Measurements from ENCODE around the gene KIAA1217. TPM values are rescaled to one million over a fixed set of nuclear protein-coding genes. Genes with fewer than 3 reads are reported as not detected.
A peak's percentile ranks its signal among the peaks of the same experiment; 100 is the strongest.
"Not testable (repeated sequence)": the region's sequence is repeated elsewhere in the genome, so short reads cannot be mapped to it uniquely, and the experiment has no call there.

KIAA1217 gene
- total RNA-seq, 1 experiment from 2014 or later, result 48.3 TPM

- Mint-ChIP-seq H3K27me3 (ENCODE audit: insufficient read depth, unreplicated experiment) (no peaks in the 10 kb centered on the region), H3K27ac (ENCODE audit: low read depth, unreplicated experiment) (no peak overlapping the region), H3K4me1 (ENCODE audit: insufficient read depth, unreplicated experiment) (peaks cover 12% of the 10 kb centered on the region), H3K36me3 (ENCODE audit: insufficient read depth, unreplicated experiment) (peaks cover 72% of the 10 kb centered on the region), H3K9me3 (ENCODE audit: unreplicated experiment) (no peaks in the 10 kb centered on the region), H3K4me3 (ENCODE audit: unreplicated experiment) (no peak overlapping the region)
- intact Hi-C loops (cut with micrococcal nuclease), result no loop called here
- no peak for TF ChIP-seq CTCF (IDR thresholded peaks at IDR 0.05; ENCODE audit: unreplicated experiment)
- no peak for DNase-seq (ENCODE audit: unreplicated experiment)
- TSS peak; percentile 12 for BruUV-seq (replicated peaks)
- POLR2A ChIA-PET, result interaction anchor here (0.9 to 1.5 kb wide), 2 partner anchors 9 to 10 kb away, joined by 3 to 4 read pairs; no protein-coding TSS in a partner anchor
- CTCF ChIA-PET, result no interaction called here
These were observed 231.0 kb downstream of the KIAA1217 start for GRCh38 chr10:24439935-24440334.

DNA sequence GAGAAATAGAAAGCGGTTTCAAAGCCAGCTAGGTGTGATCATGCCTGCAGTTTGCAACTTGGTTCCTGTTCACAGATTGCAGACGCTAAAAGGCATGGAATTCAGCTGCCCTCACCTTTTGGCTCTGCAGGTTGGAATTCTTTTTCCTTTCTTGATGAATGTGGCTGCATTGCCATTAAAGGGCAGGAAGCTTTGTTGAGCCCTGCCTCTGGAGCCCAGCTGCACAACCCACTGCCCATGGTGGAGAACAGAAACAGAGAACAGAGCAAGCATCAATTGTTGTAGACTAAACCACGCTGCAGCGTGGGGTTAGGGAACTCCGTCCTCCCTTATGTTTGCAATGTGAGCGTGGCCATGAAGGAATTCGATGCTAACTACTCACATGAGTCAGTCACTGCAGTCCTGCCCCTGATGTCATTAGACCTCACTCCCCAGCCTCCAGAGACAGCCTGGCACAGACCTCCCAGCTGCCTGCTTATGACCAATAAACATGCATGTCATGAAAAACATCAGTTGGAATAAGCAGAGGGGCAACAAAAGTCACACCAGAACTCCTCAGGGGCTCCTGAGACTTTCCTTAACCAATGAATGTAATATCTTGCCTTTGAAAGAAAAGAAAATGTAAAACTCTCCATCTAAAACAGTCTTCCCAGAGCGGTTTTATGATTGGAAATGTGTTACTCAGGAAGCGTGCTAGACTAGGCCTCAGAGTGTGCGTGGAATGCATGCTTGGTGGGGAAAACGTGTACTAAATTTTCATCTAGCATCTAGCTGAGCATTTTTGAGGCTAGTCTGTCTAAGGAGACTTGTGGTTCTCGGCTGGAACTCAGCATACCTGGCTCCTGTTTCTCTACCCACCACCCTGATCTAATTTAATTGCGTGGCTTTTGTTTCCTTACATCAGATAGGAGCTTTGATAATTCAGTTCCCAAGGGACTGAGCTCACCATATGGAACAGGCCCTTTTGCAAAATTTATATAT lies 232.2 kb downstream of the KIAA1217 start:
- BruUV-seq (replicated peaks), result no TSS peak
- Mint-ChIP-seq H3K27ac (ENCODE audit: low read depth, unreplicated experiment) (no peak overlapping the region), H3K36me3 (ENCODE audit: insufficient read depth, unreplicated experiment) (peaks cover 61% of the 10 kb centered on the region), H3K9me3 (ENCODE audit: unreplicated experiment) (no peaks in the 10 kb centered on the region), H3K27me3 (ENCODE audit: insufficient read depth, unreplicated experiment) (no peaks in the 10 kb centered on the region), H3K4me1 (ENCODE audit: insufficient read depth, unreplicated experiment) (peaks cover 7% of the 10 kb centered on the region), H3K4me3 (ENCODE audit: unreplicated experiment) (no peak overlapping the region)
- intact Hi-C loops (cut with micrococcal nuclease), result no loop called here
- TF ChIP-seq CTCF (IDR thresholded peaks at IDR 0.05; ENCODE audit: unreplicated experiment), result no peak
- CTCF ChIA-PET, result interaction anchor here (0.9 to 1.6 kb wide), 2 partner anchors 10 to 78 kb away, joined by 3 read pairs; no protein-coding TSS in a partner anchor
- no peak for DNase-seq (ENCODE audit: unreplicated experiment)
- POLR2A ChIA-PET, result interaction anchor here (0.6 to 0.9 kb wide), 2 partner anchors 8 to 9 kb away, joined by 3 read pairs; no protein-coding TSS in a partner anchor

DNA sequence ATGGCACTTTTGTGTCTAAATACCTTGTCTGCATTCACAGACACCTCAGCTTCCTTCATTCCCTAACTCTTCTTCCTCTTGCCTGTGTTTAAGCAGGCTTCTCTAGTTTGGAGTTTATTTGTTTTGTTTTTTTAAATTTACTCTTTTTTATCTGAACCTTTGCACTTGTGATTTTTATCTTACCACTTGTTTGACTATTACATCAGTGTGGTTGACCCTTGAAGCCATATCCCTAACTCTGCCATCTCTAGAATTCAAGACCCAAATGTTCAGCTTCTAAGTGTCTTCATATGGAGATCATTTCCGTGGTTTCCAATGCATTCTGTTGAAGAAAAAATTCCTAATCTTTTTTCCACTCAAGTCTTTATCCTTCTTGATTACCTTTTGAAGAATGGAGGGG lies 233.3 kb downstream of the KIAA1217 start:
- ChIA-PET CTCF (interaction anchor here (0.6 kb wide), 1 partner anchor 121 kb away, joined by 3 read pairs; no protein-coding TSS in a partner anchor), POLR2A (interaction anchor here (0.7 kb wide), 1 partner anchor 15 kb away, joined by 3 read pairs; no protein-coding TSS in a partner anchor)
- Mint-ChIP-seq H3K9me3 (ENCODE audit: unreplicated experiment) (no peaks in the 10 kb centered on the region), H3K27ac (ENCODE audit: low read depth, unreplicated experiment) (no peak overlapping the region), H3K36me3 (ENCODE audit: insufficient read depth, unreplicated experiment) (peaks cover 57% of the 10 kb centered on the region), H3K27me3 (ENCODE audit: insufficient read depth, unreplicated experiment) (no peaks in the 10 kb centered on the region), H3K4me1 (ENCODE audit: insufficient read depth, unreplicated experiment) (peaks cover 15% of the 10 kb centered on the region), H3K4me3 (ENCODE audit: unreplicated experiment) (no peak overlapping the region)
- intact Hi-C loops (cut with micrococcal nuclease), result no loop called here
- DNase-seq (ENCODE audit: unreplicated experiment), result no peak
- no TSS peak for BruUV-seq (replicated peaks)
- TF ChIP-seq CTCF (IDR thresholded peaks at IDR 0.05; ENCODE audit: unreplicated experiment), result no peak

DNA sequence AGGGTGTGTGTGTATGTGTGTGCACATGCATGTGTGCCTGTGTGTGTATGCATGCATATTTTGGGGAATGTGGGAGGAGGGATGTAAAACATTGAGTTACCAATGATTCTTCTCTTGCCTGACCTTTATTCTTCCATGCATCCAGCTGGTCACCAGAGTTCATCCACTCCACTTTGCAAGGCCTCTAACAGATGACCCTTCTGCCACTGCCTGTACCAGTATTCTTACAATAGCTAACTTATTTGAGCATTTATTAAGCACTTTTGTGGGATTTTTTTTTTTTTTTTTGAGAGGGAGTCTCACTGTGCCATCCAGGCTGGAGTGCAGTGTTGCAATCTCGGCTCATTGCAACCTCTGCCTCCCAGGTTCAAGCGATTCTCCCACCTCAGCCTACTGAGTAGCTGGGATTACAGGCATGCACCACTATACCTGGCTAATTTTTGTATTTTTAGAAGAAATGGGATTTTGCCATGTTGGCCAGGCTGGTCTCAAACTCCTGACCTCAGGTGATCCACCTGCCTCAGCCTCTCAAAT lies 233.8 kb downstream of the KIAA1217 start:
- H3K27ac Mint-ChIP-seq (ENCODE audit: low read depth, unreplicated experiment); BruUV-seq (replicated peaks); H3K9me3 Mint-ChIP-seq (ENCODE audit: unreplicated experiment); H3K4me3 Mint-ChIP-seq (ENCODE audit: unreplicated experiment); DNase-seq (ENCODE audit: unreplicated experiment); H3K27me3 Mint-ChIP-seq (ENCODE audit: insufficient read depth, unreplicated experiment); intact Hi-C loops (cut with micrococcal nuclease): not testable (repeated sequence)
- CTCF ChIA-PET, result interaction anchor here (0.6 to 0.7 kb wide), 2 partner anchors 103 to 122 kb away, joined by 3 read pairs; no protein-coding TSS in a partner anchor
- H3K4me1 Mint-ChIP-seq (ENCODE audit: insufficient read depth, unreplicated experiment), result peaks cover 15% of the 10 kb centered on the region
- POLR2A ChIA-PET, result interaction anchor here (0.7 kb wide), 1 partner anchor 14 kb away, joined by 3 read pairs; no protein-coding TSS in a partner anchor
- H3K36me3 Mint-ChIP-seq (ENCODE audit: insufficient read depth, unreplicated experiment), result peaks cover 57% of the 10 kb centered on the region
